ENCODE measurements around the gene COPS7A. TPM values are rescaled to one million over a fixed set of nuclear protein-coding genes. Genes with fewer than 3 reads are reported as not detected.

Gene COPS7A
- total RNA-seq, 1 donor from 2014 or later, result 59.3 TPM

DNA sequence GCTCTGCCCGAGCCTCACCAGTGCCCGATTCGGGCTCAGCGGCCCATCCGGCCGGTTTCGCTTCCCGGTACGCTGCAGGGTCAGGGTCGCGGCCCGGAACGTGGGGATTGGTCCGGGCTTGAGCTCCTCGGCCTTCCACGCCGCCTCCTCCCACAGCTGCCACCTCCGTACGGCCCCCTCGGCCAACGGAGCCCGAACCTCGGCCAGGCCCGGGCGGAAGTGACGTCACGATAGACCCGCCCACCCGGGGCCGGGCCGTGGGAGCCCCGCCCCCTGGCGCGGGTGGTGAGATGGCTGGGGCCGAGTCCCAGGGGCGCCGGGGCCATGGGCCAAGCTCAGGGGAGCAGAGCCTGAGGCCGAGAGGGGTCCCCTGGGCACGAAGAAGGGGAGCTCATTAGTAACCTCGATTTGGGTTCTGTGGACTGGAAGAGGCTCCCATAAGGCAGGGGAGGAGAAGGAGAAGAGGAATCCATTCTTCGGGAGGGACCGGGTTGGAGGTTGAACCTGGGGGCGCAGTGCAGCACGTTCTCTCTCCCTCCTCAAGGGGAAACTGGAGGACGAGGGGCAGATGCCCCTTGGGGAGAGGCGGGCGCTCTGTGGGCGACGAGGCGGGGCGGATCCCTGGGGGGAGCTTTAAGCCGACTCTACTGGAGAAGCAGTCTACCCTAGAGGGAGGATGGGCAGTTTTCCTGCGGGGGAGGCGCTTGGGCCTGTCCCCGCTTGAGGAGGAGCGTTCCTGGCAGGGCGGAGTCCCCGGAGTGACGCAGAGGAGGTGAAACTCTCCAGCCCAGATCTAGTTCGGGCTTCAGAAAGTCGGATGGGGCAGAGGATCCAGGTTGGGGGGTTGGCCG is 29.3 kb downstream of the COPS7A start, which contains the start of gene MLF2:
Gene MLF2 (minus strand): TSS at position 221 of the 851 bp plus-strand sequence. CDS start 807 bp downstream, outside the sequence.
- Mint-ChIP-seq H3K27me3 (ENCODE audit: low read depth) (no peaks in the 10 kb centered on the region), H3K9me3 (ENCODE audit: low read depth) (no peaks in the 10 kb centered on the region), H3K36me3 (ENCODE audit: low read depth) (peaks cover 20% of the 10 kb centered on the region), H3K4me3 (ENCODE audit: unreplicated experiment) (peak within 1 kb of the TSS; percentile 97), H3K27ac (ENCODE audit: unreplicated experiment) (peak within 1 kb of the TSS; percentile 98), H3K4me1 (ENCODE audit: low read depth) (peaks cover 26% of the 10 kb centered on the region)
- TF ChIP-seq, protein P1, sequence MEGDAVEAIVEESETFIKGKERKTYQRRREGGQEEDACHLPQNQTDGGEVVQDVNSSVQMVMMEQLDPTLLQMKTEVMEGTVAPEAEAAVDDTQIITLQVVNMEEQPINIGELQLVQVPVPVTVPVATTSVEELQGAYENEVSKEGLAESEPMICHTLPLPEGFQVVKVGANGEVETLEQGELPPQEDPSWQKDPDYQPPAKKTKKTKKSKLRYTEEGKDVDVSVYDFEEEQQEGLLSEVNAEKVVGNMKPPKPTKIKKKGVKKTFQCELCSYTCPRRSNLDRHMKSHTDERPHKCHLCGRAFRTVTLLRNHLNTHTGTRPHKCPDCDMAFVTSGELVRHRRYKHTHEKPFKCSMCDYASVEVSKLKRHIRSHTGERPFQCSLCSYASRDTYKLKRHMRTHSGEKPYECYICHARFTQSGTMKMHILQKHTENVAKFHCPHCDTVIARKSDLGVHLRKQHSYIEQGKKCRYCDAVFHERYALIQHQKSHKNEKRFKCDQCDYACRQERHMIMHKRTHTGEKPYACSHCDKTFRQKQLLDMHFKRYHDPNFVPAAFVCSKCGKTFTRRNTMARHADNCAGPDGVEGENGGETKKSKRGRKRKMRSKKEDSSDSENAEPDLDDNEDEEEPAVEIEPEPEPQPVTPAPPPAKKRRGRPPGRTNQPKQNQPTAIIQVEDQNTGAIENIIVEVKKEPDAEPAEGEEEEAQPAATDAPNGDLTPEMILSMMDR (IDR thresholded peaks at IDR 0.05), result no peak
- DNase-seq (ENCODE audit: low spot score), result peak; percentile 99

DNA sequence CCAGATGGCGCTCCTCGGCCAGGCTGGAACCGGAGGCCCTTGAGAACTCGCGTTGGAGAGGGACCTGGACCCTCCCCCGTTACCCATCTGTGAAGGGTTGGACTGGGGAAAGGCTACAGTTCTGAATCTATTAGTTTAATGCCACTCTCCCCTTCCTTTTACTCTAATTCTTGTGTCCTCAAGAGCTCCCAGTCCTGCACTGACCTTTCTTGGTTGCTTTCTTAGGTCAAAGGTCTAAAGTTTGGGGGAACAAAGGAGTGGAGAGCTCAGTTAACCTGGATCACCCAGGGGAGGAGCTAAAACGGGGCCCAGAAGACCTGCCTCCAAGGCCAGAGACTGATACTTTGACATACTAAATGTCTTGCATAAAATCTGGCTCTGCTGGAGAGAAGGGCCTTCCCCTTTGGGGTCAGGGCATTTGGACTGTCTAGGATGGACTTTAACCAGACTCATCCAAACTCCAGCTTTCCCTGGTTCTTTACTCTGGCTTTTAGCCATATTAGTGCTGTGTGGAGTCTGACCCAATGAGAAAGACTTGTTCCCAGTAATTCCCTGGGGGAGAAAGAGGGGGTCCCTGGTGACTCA is 30.0 kb downstream of the COPS7A start:
- Mint-ChIP-seq H3K36me3 (ENCODE audit: low read depth) (peaks cover 16% of the 10 kb centered on the region), H3K4me1 (ENCODE audit: low read depth) (peaks cover 26% of the 10 kb centered on the region)
- TF ChIP-seq, protein P1 (IDR thresholded peaks at IDR 0.05), result peak; percentile 98

DNA sequence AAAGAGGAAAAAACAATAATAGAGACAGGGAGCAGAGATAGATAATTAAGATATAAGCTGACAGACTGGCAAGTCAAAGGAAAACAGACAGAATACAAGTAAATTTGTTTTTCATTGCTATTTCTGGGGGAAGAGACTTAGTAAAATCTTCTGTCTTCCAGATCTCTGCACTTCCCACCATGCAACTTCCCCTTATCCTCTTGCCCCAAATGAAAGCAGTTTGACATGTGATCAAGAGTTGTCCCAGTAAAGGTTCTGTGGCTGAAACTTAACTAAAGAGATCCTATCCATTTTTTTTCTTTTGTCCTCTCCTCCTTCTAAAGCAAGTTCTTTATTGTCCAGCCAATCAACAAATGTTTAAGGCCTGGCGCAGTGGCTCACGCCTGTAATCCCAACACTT is 30.6 kb downstream of the COPS7A start:
- H3K27me3 Mint-ChIP-seq (ENCODE audit: low read depth), result no peaks in the 10 kb centered on the region
- DNase-seq (ENCODE audit: low spot score), result no peak
- no peaks in the 10 kb centered on the region for H3K9me3 Mint-ChIP-seq (ENCODE audit: low read depth)
- H3K4me3 Mint-ChIP-seq (ENCODE audit: unreplicated experiment), result no peak overlapping the region
- peak overlapping the region; percentile 61 for H3K27ac Mint-ChIP-seq (ENCODE audit: unreplicated experiment)
- TF ChIP-seq, protein P1 (IDR thresholded peaks at IDR 0.05), result no peak
- peaks cover 26% of the 10 kb centered on the region for H3K4me1 Mint-ChIP-seq (ENCODE audit: low read depth)
- H3K36me3 Mint-ChIP-seq (ENCODE audit: low read depth), result peaks cover 11% of the 10 kb centered on the region

More for the DNA sequence above, 30.0 kb downstream of the COPS7A start:
- Mint-ChIP-seq H3K4me3 (ENCODE audit: unreplicated experiment) (peak overlapping the region; percentile 97), H3K27ac (ENCODE audit: unreplicated experiment) (peak overlapping the region; percentile 74), H3K9me3 (ENCODE audit: low read depth) (no peaks in the 10 kb centered on the region), H3K27me3 (ENCODE audit: low read depth) (no peaks in the 10 kb centered on the region)
- DNase-seq (ENCODE audit: low spot score), result no peak

DNA sequence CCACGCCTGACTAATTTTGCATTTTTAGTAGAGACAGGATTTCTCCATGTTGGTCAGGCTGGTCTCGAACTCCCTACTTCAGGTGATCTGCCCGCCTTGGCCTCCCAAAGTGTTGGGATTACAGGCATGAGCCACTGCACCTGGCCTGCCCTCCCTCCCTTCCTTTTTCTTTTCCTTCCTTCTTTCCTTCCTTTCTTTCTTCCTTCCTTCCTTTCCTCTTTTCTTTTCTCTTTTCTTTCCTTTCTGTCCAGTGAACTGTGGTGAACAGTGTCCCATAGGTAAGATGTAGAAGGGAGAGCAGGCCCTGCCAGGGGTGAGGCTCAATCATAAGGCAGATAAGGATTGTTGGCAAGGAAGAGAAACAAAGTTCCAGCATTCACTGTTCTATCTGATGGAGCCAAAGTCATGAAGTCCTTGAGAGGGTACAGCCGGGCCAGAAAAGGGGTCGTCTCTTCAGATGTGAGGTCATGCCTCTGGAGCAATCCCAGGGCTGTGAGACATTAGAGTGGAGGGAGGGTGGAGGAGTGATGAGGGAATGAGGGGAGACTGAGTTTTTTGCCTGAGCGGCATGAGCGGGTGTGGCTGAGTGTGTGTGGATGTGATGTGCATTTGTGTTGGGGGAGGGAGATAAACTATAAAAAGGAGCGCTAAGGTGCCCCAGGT is 33.3 kb downstream of the COPS7A start:
- peaks cover 2% of the 10 kb centered on the region for H3K36me3 Mint-ChIP-seq (ENCODE audit: low read depth)
- H3K4me1 Mint-ChIP-seq (ENCODE audit: low read depth), result peaks cover 17% of the 10 kb centered on the region
- H3K27me3 Mint-ChIP-seq (ENCODE audit: low read depth), result no peaks in the 10 kb centered on the region
- H3K9me3 Mint-ChIP-seq (ENCODE audit: low read depth), result no peaks in the 10 kb centered on the region
- no peak overlapping the region for H3K27ac Mint-ChIP-seq (ENCODE audit: unreplicated experiment)
- TF ChIP-seq, protein P1 (IDR thresholded peaks at IDR 0.05), result no peak
- no peak overlapping the region for H3K4me3 Mint-ChIP-seq (ENCODE audit: unreplicated experiment)
- DNase-seq (ENCODE audit: low spot score), result no peak

DNA sequence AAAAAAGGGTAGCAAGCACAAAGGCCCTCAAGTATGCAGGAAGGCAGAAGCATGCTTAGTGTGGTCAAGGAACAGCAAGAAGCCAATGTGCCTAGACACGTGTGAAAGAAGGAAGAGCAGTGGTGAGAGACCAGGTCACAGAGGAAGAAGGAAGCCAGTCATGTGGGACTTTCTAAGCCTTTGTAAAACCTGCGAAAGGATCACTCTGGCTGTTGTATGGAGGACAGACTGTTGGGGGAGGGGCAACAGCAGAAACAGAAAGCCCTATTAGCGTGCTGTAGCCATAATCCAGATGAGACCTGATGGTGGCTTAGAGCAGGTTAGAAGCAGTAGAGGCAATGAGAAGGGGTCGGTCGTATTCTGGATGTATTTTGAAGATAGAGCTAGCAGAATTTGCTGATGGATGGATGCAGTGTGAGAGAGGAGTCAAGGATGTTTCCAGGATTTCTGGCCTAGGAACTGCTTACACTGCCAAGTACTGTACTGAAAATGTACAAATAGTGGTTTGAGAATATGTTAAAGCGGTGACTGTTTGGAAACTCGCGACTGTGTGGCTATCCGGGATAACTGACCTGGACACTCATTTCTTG is 34.8 kb downstream of the COPS7A start:
- H3K4me3 Mint-ChIP-seq (ENCODE audit: unreplicated experiment), result no peak overlapping the region
- H3K27me3 Mint-ChIP-seq (ENCODE audit: low read depth), result no peaks in the 10 kb centered on the region
- no peaks in the 10 kb centered on the region for H3K9me3 Mint-ChIP-seq (ENCODE audit: low read depth)
- H3K4me1 Mint-ChIP-seq (ENCODE audit: low read depth), result peaks cover 23% of the 10 kb centered on the region
- no peak overlapping the region for H3K27ac Mint-ChIP-seq (ENCODE audit: unreplicated experiment)
- TF ChIP-seq, protein P1 (IDR thresholded peaks at IDR 0.05), result no peak
- no peak for DNase-seq (ENCODE audit: low spot score)
- H3K36me3 Mint-ChIP-seq (ENCODE audit: low read depth), result no peaks in the 10 kb centered on the region

Measured in chondrocyte (in vitro differentiated cells).